ENCODE measurements around the gene SLC12A4. TPM values are rescaled to one million over a fixed set of nuclear protein-coding genes. Genes with fewer than 3 reads are reported as not detected.

SLC12A4 gene
- total and polyA plus RNA-seq, 2 of the 13 experiments (the other 11 are each of a cell fraction or from before 2014, with no cell fraction given) = 65.1 to 84.3 TPM

- TF ChIP-seq ZNF430 (CRISPR knock-in tag; IDR thresholded peaks at IDR 0.05) (no peak), ZNF598 (CRISPR knock-in tag; IDR thresholded peaks at IDR 0.05; ENCODE audit: borderline replicate concordance) (peak; percentile 7; the same call in 1 of the 2 replicates), ZNF567 (CRISPR knock-in tag; IDR thresholded peaks at IDR 0.05; ENCODE audit: borderline replicate concordance) (no peak), CENPT (CRISPR knock-in tag; IDR thresholded peaks at IDR 0.05; ENCODE audit: low read depth) (0 out of 2 replicates have a peak, but pooled peaks have one; percentile 17), KLF12 (CRISPR knock-in tag; IDR thresholded peaks at IDR 0.05; ENCODE audit: borderline replicate concordance) (no peak), GTF2F1 (IDR thresholded peaks at IDR 0.05; ENCODE audit: low read length) (no peak; the same call in 1 of the 2 replicates), ZBTB43 (CRISPR knock-in tag; conservative IDR thresholded peaks at IDR 0.05) (no peak), NRL (CRISPR knock-in tag; IDR thresholded peaks at IDR 0.05; ENCODE audit: borderline replicate concordance) (peak; percentile 94), ZNF333 (CRISPR knock-in tag; IDR thresholded peaks at IDR 0.05; ENCODE audit: borderline replicate concordance) (no peak), ZBTB1 (CRISPR knock-in tag; IDR thresholded peaks at IDR 0.05; ENCODE audit: borderline replicate concordance) (no peak), MBNL3 (CRISPR knock-in tag; conservative IDR thresholded peaks at IDR 0.05) (no peak), NFATC3 (CRISPR knock-in tag; IDR thresholded peaks at IDR 0.05) (no peak; the same call in 1 of the 2 replicates), ZFP62 (CRISPR knock-in tag; IDR thresholded peaks at IDR 0.05) (no peak), SNAPC4 (CRISPR knock-in tag; IDR thresholded peaks at IDR 0.05) (no peak), HMGA1 (CRISPR knock-in tag; conservative IDR thresholded peaks at IDR 0.05) (no peak), REPIN1 (CRISPR knock-in tag; IDR thresholded peaks at IDR 0.05; ENCODE audit: borderline replicate concordance, low read depth) (no peak; the same call in 1 of the 2 replicates), HDAC6 (IDR thresholded peaks at IDR 0.05; ENCODE audit: low read depth, low read length) (no peak), BRCA1 (CRISPR knock-in tag; IDR thresholded peaks at IDR 0.05) (no peak), JUND (CRISPR knock-in tag; IDR thresholded peaks at IDR 0.05) (no peak; the same call in 1 of the 2 replicates), KLF13 (CRISPR knock-in tag; IDR thresholded peaks at IDR 0.05) (no peak)
- TF ChIP-seq, protein P1, sequence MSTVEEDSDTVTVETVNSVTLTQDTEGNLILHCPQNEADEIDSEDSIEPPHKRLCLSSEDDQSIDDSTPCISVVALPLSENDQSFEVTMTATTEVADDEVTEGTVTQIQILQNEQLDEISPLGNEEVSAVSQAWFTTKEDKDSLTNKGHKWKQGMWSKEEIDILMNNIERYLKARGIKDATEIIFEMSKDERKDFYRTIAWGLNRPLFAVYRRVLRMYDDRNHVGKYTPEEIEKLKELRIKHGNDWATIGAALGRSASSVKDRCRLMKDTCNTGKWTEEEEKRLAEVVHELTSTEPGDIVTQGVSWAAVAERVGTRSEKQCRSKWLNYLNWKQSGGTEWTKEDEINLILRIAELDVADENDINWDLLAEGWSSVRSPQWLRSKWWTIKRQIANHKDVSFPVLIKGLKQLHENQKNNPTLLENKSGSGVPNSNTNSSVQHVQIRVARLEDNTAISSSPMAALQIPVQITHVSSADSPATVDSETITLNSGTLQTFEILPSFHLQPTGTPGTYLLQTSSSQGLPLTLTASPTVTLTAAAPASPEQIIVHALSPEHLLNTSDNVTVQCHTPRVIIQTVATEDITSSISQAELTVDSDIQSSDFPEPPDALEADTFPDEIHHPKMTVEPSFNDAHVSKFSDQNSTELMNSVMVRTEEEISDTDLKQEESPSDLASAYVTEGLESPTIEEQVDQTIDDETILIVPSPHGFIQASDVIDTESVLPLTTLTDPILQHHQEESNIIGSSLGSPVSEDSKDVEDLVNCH (CRISPR knock-in tag; IDR thresholded peaks at IDR 0.05) = no peak
Measured at GRCh38 chr16:67936124-67936879, 32.1 kb downstream of the SLC12A4 start, which contains the start of gene PSMB10 (continued).
